ENCODE results near the gene GPR162. TPM values are rescaled to one million over a fixed set of nuclear protein-coding genes. Genes with fewer than 3 reads are reported as not detected.

The GPR162 gene
- polyA plus RNA-seq, 2 of the 4 experiments (the other 2 are of a cell fraction): 1.7 to 1.8 TPM

DNA sequence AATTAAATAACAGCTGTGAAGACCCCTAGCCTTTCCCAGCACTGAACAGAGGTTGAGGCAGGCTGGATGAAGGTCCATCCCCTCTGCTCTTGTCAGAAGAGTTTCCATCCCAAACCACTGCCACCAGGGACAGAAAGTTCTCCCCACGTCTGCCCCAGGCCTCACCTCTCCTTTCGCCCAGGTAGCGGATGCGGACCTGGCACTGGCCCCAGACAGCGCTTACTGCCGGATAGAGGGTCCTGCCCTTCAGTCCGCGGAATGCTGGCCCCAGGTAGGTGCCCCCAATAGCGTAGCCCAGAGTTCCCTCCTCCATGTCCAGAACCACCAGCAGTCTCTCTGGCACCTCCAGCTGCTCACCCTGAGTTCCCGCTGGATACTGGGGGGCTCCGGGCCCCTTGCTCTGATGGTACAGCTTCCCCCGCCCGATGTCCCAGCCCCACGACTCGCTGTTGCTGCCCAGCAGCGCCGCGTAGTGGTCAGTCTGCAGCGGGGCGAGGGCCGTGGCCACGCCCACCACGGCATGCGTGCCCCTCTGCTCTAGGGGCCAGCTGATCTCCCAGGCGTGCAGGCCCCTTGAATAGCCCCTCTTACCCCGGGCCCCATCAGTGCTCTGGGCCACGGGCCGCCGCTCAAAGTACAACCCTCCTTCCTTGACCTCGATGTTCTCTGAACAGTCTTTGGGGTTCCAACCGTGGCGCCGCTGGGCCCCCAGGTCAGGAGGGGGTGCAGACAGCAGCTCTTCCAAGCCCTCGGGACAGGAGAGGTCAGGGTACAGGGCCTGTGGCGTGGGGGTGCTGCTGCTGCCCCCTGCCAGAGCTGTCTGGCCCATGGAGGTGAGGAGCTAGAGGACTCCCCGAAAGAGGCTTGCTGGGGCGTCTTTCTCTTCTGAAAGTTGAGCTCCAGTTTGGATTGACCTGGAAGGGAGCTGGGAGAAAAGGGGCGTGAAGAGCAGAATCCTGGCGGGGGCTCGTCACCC, 50.7 kb downstream of the GPR162 start (continued):
- TF ChIP-seq HEYL (CRISPR knock-in tag; IDR thresholded peaks at IDR 0.05) (no peak), PBX3 (IDR thresholded peaks at IDR 0.05) (peak; percentile 73), TFCP2L1 (CRISPR knock-in tag; IDR thresholded peaks at IDR 0.05) (no peak), SMC3 (IDR thresholded peaks at IDR 0.05) (peak; percentile 88)

GRCh38 chr12:6873094-6874014, 51.7 kb downstream of the GPR162 start, which contains the start of gene SPSB2:
Gene SPSB2 (minus strand): TSS chr12:6873303. CDS start chr12:6872901, 402 bp downstream.
- Histone ChIP-seq H3K4me3 (peak within 1 kb of the TSS; percentile 77), H3K9me3 (no peaks in the 10 kb centered on the region), H3K4me1 (peaks cover 42% of the 10 kb centered on the region), H3K4me2 (peak within 1 kb of the TSS; percentile 100), H3K27ac (peak within 1 kb of the TSS; percentile 93 to 94)
- WGBS (ENCODE audit: missing lambda C conversion rate): under 1% methylated on average over 30 of the region's 66 CpGs
- ChIA-PET POLR2A (interaction anchor here (0.6 to 6.0 kb wide), 18 partner anchors 9 to 334 kb away, joined by 3 to 105 read pairs (median 4); partner anchors contain the start of genes C12orf57, CDCA3, COPS7A and ENO2), CTCF (interaction anchor here (0.6 to 17.9 kb wide), 33 partner anchors 8 to 303 kb away, joined by 3 to 399 read pairs (median 6); partner anchors contain the start of genes ATN1, C12orf57, C1RL and CDCA3)
- FAIRE-seq: no peak
- peak; percentile 88 to 98 for DNase-seq (ENCODE audit: low read depth in 1 of 2, low spot score in 1 of 2)
- ATAC-seq: peak; percentile 65 to 81
- TF ChIP-seq ZFP36 (IDR thresholded peaks at IDR 0.05; ENCODE audit: borderline replicate concordance, partially characterized antibody) (no peak), RNF2 (IDR thresholded peaks at IDR 0.05; ENCODE audit: borderline replicate concordance, low read depth) (no peak), HOXA7 (CRISPR knock-in tag; IDR thresholded peaks at IDR 0.05) (no peak), CHD2 (IDR thresholded peaks at IDR 0.05; ENCODE audit: low read length, partially characterized antibody) (peak; percentile 71), HES2 (IDR thresholded peaks at IDR 0.05) (no peak), EHMT2 (IDR thresholded peaks at IDR 0.05; ENCODE audit: low read depth) (no peak), JUN (IDR thresholded peaks at IDR 0.05) (peak in 1 of 2 experiments; percentile 66; a peak in 4 of 5 replicates), SREBF2 (IDR thresholded peaks at IDR 0.05) (no peak), ZC3H11A (IDR thresholded peaks at IDR 0.05) (0 out of 2 replicates have a peak, but pooled peaks have one; percentile 3), HOXB5 (CRISPR knock-in tag; IDR thresholded peaks at IDR 0.05) (no peak; the same call in 1 of the 2 replicates), NPAS2 (CRISPR knock-in tag; IDR thresholded peaks at IDR 0.05; ENCODE audit: borderline replicate concordance) (no peak), TP53 (CRISPR knock-in tag; IDR thresholded peaks at IDR 0.05) (no peak), ZSCAN20 (CRISPR knock-in tag; IDR thresholded peaks at IDR 0.05) (no peak), GATA3 (IDR thresholded peaks at IDR 0.05; ENCODE audit: borderline replicate concordance) (no peak), ATOH8 (CRISPR knock-in tag; IDR thresholded peaks at IDR 0.05; ENCODE audit: low read depth) (no peak), POLR2AphosphoS2 (conservative IDR thresholded peaks at IDR 0.05; ENCODE audit: low read length) (no peak), ESRRA (IDR thresholded peaks at IDR 0.05; ENCODE audit: borderline replicate concordance, low read length) (no peak), SMC3 (IDR thresholded peaks at IDR 0.05) (peak; percentile 14; the same call in 1 of the 3 replicates), PHF8 (IDR thresholded peaks at IDR 0.05; ENCODE audit: borderline replicate concordance, low read depth) (no peak; the same call in 1 of the 2 replicates), NR3C1 (IDR thresholded peaks at IDR 0.05) (no peak), NFE2L2 (conservative IDR thresholded peaks at IDR 0.05; ENCODE audit: low read length) (no peak)
- TF ChIP-seq, protein P1, sequence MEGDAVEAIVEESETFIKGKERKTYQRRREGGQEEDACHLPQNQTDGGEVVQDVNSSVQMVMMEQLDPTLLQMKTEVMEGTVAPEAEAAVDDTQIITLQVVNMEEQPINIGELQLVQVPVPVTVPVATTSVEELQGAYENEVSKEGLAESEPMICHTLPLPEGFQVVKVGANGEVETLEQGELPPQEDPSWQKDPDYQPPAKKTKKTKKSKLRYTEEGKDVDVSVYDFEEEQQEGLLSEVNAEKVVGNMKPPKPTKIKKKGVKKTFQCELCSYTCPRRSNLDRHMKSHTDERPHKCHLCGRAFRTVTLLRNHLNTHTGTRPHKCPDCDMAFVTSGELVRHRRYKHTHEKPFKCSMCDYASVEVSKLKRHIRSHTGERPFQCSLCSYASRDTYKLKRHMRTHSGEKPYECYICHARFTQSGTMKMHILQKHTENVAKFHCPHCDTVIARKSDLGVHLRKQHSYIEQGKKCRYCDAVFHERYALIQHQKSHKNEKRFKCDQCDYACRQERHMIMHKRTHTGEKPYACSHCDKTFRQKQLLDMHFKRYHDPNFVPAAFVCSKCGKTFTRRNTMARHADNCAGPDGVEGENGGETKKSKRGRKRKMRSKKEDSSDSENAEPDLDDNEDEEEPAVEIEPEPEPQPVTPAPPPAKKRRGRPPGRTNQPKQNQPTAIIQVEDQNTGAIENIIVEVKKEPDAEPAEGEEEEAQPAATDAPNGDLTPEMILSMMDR (IDR thresholded peaks at IDR 0.05): no peak
- TF ChIP-seq, protein P2, sequence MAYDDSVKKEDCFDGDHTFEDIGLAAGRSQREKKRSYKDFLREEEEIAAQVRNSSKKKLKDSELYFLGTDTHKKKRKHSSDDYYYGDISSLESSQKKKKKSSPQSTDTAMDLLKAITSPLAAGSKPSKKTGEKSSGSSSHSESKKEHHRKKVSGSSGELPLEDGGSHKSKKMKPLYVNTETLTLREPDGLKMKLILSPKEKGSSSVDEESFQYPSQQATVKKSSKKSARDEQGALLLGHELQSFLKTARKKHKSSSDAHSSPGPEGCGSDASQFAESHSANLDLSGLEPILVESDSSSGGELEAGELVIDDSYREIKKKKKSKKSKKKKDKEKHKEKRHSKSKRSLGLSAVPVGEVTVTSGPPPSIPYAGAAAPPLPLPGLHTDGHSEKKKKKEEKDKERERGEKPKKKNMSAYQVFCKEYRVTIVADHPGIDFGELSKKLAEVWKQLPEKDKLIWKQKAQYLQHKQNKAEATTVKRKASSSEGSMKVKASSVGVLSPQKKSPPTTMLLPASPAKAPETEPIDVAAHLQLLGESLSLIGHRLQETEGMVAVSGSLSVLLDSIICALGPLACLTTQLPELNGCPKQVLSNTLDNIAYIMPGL (CRISPR knock-in tag; IDR thresholded peaks at IDR 0.05; ENCODE audit: borderline replicate concordance): no peak
- TF ChIP-seq, protein P3, sequence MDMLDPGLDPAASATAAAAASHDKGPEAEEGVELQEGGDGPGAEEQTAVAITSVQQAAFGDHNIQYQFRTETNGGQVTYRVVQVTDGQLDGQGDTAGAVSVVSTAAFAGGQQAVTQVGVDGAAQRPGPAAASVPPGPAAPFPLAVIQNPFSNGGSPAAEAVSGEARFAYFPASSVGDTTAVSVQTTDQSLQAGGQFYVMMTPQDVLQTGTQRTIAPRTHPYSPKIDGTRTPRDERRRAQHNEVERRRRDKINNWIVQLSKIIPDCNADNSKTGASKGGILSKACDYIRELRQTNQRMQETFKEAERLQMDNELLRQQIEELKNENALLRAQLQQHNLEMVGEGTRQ (IDR thresholded peaks at IDR 0.05): 0 out of 2 replicates have a peak, but pooled peaks have one; percentile 2
- TF ChIP-seq, protein P4, sequence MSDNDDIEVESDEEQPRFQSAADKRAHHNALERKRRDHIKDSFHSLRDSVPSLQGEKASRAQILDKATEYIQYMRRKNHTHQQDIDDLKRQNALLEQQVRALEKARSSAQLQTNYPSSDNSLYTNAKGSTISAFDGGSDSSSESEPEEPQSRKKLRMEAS (IDR thresholded peaks at IDR 0.05): peak; percentile 79
